ENCODE results near the gene SESN2.

Gene SESN2

GRCh38 chr1:28249013-28249865 is 10.1 kb upstream of the SESN2 start:
- Histone ChIP-seq H3K79me2 (no peaks in the 10 kb centered on the region), H3K4me1 (peaks cover 10% of the 10 kb centered on the region), H3K9ac (no peak overlapping the region), H3K4me3 (ENCODE audit: low read depth, low read length) (peak overlapping the region; percentile 7), H3K9me3 (ENCODE audit: control insufficient read depth, low read length) (no peaks in the 10 kb centered on the region), H3K36me3 (ENCODE audit: control insufficient read depth, insufficient read depth, low read length) (no peaks in the 10 kb centered on the region), H3K27ac (peak overlapping the region; percentile 32), H3K4me2 (ENCODE audit: low read length) (peak overlapping the region; percentile 52), H2AFZ (peak overlapping the region; percentile 87), H3K27me3 (ENCODE audit: control insufficient read depth, insufficient read depth, low read length) (no peaks in the 10 kb centered on the region)
- TF ChIP-seq, protein P1, sequence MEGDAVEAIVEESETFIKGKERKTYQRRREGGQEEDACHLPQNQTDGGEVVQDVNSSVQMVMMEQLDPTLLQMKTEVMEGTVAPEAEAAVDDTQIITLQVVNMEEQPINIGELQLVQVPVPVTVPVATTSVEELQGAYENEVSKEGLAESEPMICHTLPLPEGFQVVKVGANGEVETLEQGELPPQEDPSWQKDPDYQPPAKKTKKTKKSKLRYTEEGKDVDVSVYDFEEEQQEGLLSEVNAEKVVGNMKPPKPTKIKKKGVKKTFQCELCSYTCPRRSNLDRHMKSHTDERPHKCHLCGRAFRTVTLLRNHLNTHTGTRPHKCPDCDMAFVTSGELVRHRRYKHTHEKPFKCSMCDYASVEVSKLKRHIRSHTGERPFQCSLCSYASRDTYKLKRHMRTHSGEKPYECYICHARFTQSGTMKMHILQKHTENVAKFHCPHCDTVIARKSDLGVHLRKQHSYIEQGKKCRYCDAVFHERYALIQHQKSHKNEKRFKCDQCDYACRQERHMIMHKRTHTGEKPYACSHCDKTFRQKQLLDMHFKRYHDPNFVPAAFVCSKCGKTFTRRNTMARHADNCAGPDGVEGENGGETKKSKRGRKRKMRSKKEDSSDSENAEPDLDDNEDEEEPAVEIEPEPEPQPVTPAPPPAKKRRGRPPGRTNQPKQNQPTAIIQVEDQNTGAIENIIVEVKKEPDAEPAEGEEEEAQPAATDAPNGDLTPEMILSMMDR (IDR thresholded peaks at IDR 0.05), result no peak

GRCh38 chr1:28249866-28250295 is 9.4 kb upstream of the SESN2 start:
- H2AFZ ChIP-seq, result no peak overlapping the region
- no peaks in the 10 kb centered on the region for H3K36me3 ChIP-seq (ENCODE audit: control insufficient read depth, insufficient read depth, low read length)
- TF ChIP-seq, protein P1 (IDR thresholded peaks at IDR 0.05), result no peak
- H3K9me3 ChIP-seq (ENCODE audit: control insufficient read depth, low read length), result no peaks in the 10 kb centered on the region
- no peaks in the 10 kb centered on the region for H3K79me2 ChIP-seq
- no peak overlapping the region for H3K9ac ChIP-seq
- H3K27me3 ChIP-seq (ENCODE audit: control insufficient read depth, insufficient read depth, low read length), result no peaks in the 10 kb centered on the region
- no peak overlapping the region for H3K4me3 ChIP-seq (ENCODE audit: low read depth, low read length)
- peaks cover 10% of the 10 kb centered on the region for H3K4me1 ChIP-seq
- H3K4me2 ChIP-seq (ENCODE audit: low read length), result no peak overlapping the region
- no peak overlapping the region for H3K27ac ChIP-seq

DNA sequence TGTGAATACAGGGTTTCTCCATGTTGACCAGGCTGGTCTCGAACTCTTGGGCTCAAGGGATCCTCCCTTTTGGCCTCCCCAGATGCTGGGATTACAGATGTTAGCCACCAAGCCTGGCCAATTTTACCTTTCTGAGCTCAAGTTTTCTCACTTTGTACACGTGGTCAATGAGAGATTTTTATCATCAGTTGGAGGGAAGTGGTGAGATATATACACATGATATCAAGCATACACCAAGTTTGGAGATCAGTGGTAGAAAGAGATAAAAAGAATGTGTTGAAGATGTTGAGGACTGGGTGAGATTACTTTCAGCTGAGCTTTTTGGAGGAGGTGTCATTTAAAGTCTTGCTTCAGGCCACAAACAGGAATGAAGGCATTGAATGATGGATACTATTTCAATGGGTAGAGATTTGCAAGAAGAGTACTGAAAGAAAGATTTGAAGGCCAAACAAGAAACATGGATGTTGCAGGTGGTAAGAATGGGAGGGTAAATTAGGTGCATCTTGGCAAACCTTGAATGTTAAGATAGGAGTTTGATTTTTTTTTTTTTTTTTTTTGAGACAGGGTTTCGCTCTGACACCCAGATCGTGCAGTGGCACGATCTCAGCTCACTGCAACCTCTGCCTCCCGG is 3.0 kb upstream of the SESN2 start:
- Histone ChIP-seq H3K4me2 (ENCODE audit: low read length) (no peak overlapping the region), H3K27ac (no peak overlapping the region), H3K4me3 (ENCODE audit: low read depth, low read length) (no peak overlapping the region), H2AFZ (no peak overlapping the region), H3K4me1 (no peaks in the 10 kb centered on the region), H3K27me3 (ENCODE audit: control insufficient read depth, insufficient read depth, low read length) (no peaks in the 10 kb centered on the region), H3K79me2 (peaks cover 4% of the 10 kb centered on the region), H3K9me3 (ENCODE audit: control insufficient read depth, low read length) (no peaks in the 10 kb centered on the region), H3K36me3 (ENCODE audit: control insufficient read depth, insufficient read depth, low read length) (no peaks in the 10 kb centered on the region), H3K9ac (no peak overlapping the region)
- TF ChIP-seq, protein P1 (IDR thresholded peaks at IDR 0.05), result no peak

DNA sequence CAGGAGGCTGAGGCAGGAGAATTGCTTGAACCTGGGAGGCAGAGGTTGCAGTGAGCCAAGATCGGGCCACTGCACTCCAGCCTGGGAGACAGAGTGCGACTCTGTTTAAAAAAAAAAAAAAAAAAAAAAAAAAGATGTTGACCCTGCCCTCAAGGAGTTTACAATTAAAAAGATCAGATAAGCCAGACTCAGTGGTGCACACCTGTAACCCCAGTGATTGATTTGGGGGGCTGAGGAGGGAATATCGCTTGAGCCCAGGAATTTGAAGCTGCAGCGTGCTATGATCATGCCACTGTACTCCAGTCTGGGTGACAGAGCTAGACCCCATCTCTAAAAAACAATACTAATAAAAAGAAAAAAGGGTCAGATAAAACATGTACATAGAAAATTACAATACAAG is 1.6 kb upstream of the SESN2 start:
- no peak overlapping the region for H3K27ac ChIP-seq
- no peak overlapping the region for H2AFZ ChIP-seq
- H3K79me2 ChIP-seq, result peaks cover 7% of the 10 kb centered on the region
- no peaks in the 10 kb centered on the region for H3K27me3 ChIP-seq (ENCODE audit: control insufficient read depth, insufficient read depth, low read length)
- H3K9ac ChIP-seq, result no peak overlapping the region
- no peak overlapping the region for H3K4me2 ChIP-seq (ENCODE audit: low read length)
- no peaks in the 10 kb centered on the region for H3K9me3 ChIP-seq (ENCODE audit: control insufficient read depth, low read length)
- H3K36me3 ChIP-seq (ENCODE audit: control insufficient read depth, insufficient read depth, low read length), result no peaks in the 10 kb centered on the region
- no peaks in the 10 kb centered on the region for H3K4me1 ChIP-seq
- H3K4me3 ChIP-seq (ENCODE audit: low read depth, low read length), result no peak overlapping the region
- TF ChIP-seq, protein P1 (IDR thresholded peaks at IDR 0.05), result no peak

Measured in parathyroid adenoma (tissue), 2 donors.